Measurements from ENCODE around the gene DUSP7. TPM values are rescaled to one million over a fixed set of nuclear protein-coding genes. Genes with fewer than 3 reads are reported as not detected.

Gene DUSP7
- total RNA-seq, 4 donors from 2014 or later = 10.2 to 18.1 (median 14.7) TPM

DNA sequence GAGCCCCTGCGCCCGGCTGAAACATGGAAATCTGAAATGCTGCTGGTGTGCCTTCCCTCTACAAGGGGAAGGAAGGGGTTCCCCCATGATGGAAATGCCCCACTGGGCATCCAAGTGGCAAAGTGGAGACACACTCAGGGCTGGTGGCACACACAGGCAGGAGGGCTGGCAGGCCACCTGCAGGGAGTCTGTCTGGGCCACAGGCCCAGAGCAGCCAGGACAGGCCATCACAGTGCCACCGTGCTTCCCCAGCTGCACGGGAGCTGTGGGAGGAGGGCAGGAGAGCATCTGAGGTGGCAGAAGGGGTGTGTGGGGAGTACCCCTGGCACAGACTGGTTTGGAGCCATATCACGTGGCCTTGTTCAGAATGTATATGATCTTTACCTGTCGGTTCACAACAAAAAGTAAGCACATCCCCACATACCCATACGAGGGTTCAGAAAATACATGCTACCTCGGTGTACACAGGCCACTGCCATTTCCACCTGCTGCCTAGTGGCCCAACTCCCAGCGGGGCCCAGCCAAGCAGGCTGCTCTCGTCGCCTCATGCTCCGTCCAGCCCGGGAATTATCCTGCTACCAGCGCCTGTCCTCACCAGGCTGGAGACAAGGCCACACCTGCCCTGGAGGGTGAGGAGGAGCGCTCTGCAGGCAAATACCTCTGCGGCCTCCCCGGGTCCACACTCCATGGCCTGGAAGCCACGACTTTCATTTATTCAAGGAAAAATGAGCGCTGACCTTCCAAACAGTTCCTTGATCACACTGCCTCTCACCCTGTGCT is 22.6 kb upstream of the DUSP7 start:
- ATAC-seq = no peak
- no peaks in the 10 kb centered on the region for H3K27me3 ChIP-seq
- WGBS, 2 donors (ENCODE audit: low coverage in 1 of 2) = 90 to 100% methylated on average over 2 to 6 of the region's 19 CpGs

DNA sequence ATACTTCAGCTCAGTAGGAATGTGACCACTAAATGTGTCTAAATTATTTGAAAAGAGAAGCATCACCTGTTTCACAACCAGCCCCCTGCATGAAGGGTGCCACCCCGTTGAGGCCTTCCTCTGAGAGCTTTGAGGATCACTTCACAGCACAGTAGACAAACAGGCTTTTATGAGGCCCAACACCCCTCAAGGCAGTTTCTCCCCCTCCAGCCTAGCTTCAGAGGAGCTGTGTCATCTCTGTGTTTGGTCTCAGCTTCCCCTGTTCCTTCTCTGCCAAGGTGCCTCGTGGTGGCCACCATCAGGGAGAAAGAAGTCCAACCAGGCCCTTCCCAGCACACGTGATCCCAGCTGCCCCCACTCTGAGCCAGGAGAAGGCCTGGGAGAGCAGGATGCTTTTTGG is 21.6 kb upstream of the DUSP7 start:
- H3K4me1 ChIP-seq = peaks cover 0 to 16% (median 0%) of the 10 kb centered on the region in 3 donors
- ATAC-seq = no peak
- no peaks in the 10 kb centered on the region for H3K9me3 ChIP-seq
- no peak for TF ChIP-seq POLR2A (IDR thresholded peaks at IDR 0.05)
- TF ChIP-seq, protein P1, sequence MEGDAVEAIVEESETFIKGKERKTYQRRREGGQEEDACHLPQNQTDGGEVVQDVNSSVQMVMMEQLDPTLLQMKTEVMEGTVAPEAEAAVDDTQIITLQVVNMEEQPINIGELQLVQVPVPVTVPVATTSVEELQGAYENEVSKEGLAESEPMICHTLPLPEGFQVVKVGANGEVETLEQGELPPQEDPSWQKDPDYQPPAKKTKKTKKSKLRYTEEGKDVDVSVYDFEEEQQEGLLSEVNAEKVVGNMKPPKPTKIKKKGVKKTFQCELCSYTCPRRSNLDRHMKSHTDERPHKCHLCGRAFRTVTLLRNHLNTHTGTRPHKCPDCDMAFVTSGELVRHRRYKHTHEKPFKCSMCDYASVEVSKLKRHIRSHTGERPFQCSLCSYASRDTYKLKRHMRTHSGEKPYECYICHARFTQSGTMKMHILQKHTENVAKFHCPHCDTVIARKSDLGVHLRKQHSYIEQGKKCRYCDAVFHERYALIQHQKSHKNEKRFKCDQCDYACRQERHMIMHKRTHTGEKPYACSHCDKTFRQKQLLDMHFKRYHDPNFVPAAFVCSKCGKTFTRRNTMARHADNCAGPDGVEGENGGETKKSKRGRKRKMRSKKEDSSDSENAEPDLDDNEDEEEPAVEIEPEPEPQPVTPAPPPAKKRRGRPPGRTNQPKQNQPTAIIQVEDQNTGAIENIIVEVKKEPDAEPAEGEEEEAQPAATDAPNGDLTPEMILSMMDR (IDR thresholded peaks at IDR 0.05) = no peak
- no peak for TF ChIP-seq POLR2AphosphoS5 (IDR thresholded peaks at IDR 0.05)
- no peak for TF ChIP-seq EP300 (IDR thresholded peaks at IDR 0.05)
- 53% methylated on average over 2 of the region's 3 CpGs; no CpG with 5 or more reads in 1 of the 2 donors for WGBS, 2 donors (ENCODE audit: low coverage in 1 of 2)
- H3K27me3 ChIP-seq = no peaks in the 10 kb centered on the region
- H3K36me3 ChIP-seq = no peaks in the 10 kb centered on the region
- no peak overlapping the region for H3K4me3 ChIP-seq
- H3K27ac ChIP-seq = peak overlapping the region in 2 of 4 donors; percentile 51 to 66

More for the DNA sequence above, 22.6 kb upstream of the DUSP7 start:
- H3K4me1 ChIP-seq = peaks cover 0 to 16% (median 0%) of the 10 kb centered on the region in 3 donors
- H3K27ac ChIP-seq = no peak overlapping the region
- no peaks in the 10 kb centered on the region for H3K9me3 ChIP-seq
- no peak for TF ChIP-seq POLR2A (IDR thresholded peaks at IDR 0.05)
- no peak for TF ChIP-seq POLR2AphosphoS5 (IDR thresholded peaks at IDR 0.05)
- TF ChIP-seq, protein P1 (IDR thresholded peaks at IDR 0.05) = no peak
- no peak for TF ChIP-seq EP300 (IDR thresholded peaks at IDR 0.05)
- no peaks in the 10 kb centered on the region for H3K36me3 ChIP-seq
- no peak overlapping the region for H3K4me3 ChIP-seq

DNA sequence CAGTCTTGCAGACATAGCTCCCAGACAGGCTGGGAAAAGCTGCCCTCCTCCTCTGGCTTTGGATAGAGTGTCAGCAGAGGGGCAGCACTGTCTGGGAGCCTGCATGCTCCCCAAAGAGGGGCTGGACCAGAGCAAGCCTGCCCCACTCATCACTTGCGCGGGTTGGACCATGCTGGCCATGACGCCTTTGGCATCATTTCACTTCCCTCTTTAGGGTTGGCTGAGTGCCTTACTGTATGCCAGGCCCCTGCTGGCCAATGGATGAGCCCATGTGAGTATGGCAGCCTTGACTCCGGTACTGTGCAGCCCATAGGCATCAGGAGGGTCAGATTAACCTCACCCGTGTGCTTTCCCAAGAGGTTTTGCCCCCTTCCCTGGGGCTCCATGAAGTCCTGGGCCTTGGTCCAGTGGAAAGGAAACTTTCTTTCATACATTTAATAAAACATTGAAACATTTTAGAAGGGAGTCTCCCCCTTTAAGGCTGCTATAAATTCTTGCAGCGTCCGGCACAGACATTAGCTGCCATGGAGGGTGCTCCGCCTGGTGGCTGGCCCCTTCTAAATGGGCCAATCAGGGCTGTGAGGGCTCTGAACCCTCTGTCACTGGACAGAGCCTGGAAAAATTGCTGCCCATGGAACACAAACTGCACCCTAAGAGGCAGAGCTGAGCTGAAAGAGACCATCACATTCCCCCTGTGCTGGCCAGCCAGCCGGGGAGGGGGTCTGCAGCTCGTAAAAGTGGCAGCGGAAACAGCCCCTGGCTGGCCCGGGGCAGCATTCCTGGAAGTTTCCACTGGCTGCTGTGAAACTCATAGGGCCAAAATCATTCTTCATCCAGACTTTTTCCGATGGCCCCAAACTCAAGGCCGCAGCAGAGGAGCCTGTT is 20.8 kb upstream of the DUSP7 start:
- Histone ChIP-seq H3K4me1 (peaks cover 0 to 16% (median 0%) of the 10 kb centered on the region in 3 donors), H3K27ac (peak overlapping the region in 3 of 4 donors; percentile 51 to 66 (median 56)), H3K4me3 (no peak overlapping the region), H3K36me3 (no peaks in the 10 kb centered on the region), H3K27me3 (no peaks in the 10 kb centered on the region), H3K9me3 (no peaks in the 10 kb centered on the region)
- 24% methylated on average over 4 of the region's 14 CpGs; no CpG with 5 or more reads in 1 of the 2 donors for WGBS, 2 donors (ENCODE audit: low coverage in 1 of 2)
- ATAC-seq = peak; percentile 46
- TF ChIP-seq POLR2A (IDR thresholded peaks at IDR 0.05) (no peak), POLR2AphosphoS5 (IDR thresholded peaks at IDR 0.05) (no peak), EP300 (IDR thresholded peaks at IDR 0.05) (no peak)
- TF ChIP-seq, protein P1 (IDR thresholded peaks at IDR 0.05) = peak in 3 of 4 experiments; percentile 28 to 60 (median 45)

DNA sequence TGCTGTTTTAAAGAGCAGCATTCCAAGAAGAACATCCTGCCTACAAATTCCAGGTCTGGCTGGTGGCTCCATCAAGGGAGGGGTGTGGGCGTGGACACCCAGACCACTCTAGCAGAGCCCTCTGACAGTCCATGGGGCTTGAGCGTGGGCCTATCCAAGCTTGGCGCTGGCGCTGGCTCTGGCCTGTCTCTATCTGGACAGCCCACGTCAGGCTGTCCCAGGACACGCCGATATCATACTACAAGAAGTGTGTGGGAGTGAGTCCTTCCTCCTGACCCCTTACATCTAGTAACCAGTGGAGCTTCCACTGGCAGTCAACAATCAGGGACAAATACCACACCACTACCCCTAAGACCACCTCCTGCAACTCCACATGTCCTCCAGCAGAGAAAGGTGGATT is 17.1 kb upstream of the DUSP7 start:
- Histone ChIP-seq H3K4me1 (peaks cover 0 to 45% (median 9%) of the 10 kb centered on the region in 3 donors), H3K36me3 (no peaks in the 10 kb centered on the region), H3K4me3 (no peak overlapping the region), H3K27ac (no peak overlapping the region), H3K27me3 (no peaks in the 10 kb centered on the region), H3K9me3 (no peaks in the 10 kb centered on the region)
- no peak for ATAC-seq
- TF ChIP-seq, protein P1 (IDR thresholded peaks at IDR 0.05) = no peak
- no peak for TF ChIP-seq POLR2A (IDR thresholded peaks at IDR 0.05)
- TF ChIP-seq EP300 (IDR thresholded peaks at IDR 0.05) = no peak
- no peak for TF ChIP-seq POLR2AphosphoS5 (IDR thresholded peaks at IDR 0.05)
- WGBS, 2 donors (ENCODE audit: low coverage in 1 of 2) = 95% methylated on average over 4 of the region's 7 CpGs; no CpG with 5 or more reads in 1 of the 2 donors

Data from gastroesophageal sphincter (tissue), 4 donors.